Liver (tissue), 9 donors: ENCODE data around the gene NT5C1A. TPM values are rescaled to one million over a fixed set of nuclear protein-coding genes. Genes with fewer than 3 reads are reported as not detected.

Experiments
- DNase-seq: peaks from one replicate; pipeline ENCODE4 v3.0.0-alpha.2; 2017; ENCODE audit warnings: low spot score
- H3K27ac ChIP-seq, 2 donors: one replicate each; pipeline ENCODE4 v1.7.0; 2013; ENCODE audit warnings: inconsistent platforms in 2 of 2, low read length in 2 of 2, control low read depth in 1 of 2, low read depth in 1 of 2, mild to moderate bottlenecking in 1 of 2
- H3K27me3 ChIP-seq, 4 donors: one replicate each; pipeline versions ENCODE4 v1.6.1 to v1.7.0; 2013; ENCODE audit warnings: low read length in 3 of 4, inconsistent platforms in 1 of 4, mild to moderate bottlenecking in 1 of 4, moderate library complexity in 1 of 4; ENCODE audit not compliant: control insufficient read depth in 4 of 4, insufficient read depth in 4 of 4
- H3K36me3 ChIP-seq, 4 donors: one replicate each; pipeline versions ENCODE4 v1.6.1 to v1.7.0; 2013; ENCODE audit warnings: low read length in 3 of 4, mild to moderate bottlenecking in 3 of 4, low read depth in 1 of 4, moderate library complexity in 1 of 4; ENCODE audit not compliant: control insufficient read depth in 4 of 4, insufficient read depth in 3 of 4
- H3K4me1 ChIP-seq, 4 donors: one replicate each; pipeline versions ENCODE4 v1.6.1 to v1.7.0; 2013; ENCODE audit warnings: low read length in 3 of 4, mild to moderate bottlenecking in 3 of 4, moderate library complexity in 1 of 4; ENCODE audit not compliant: control insufficient read depth in 4 of 4, insufficient read depth in 4 of 4
- H3K4me3 ChIP-seq, 3 donors: one replicate each; pipeline versions ENCODE4 v1.6.1 to v1.7.0; 2013; ENCODE audit warnings: low read length in 3 of 3, control low read depth in 1 of 3, low read depth in 1 of 3, mild to moderate bottlenecking in 1 of 3
- H3K9ac ChIP-seq, 2 donors: one replicate each; pipeline ENCODE4 v1.7.0; 2013; ENCODE audit warnings: low read length in 2 of 2, mild to moderate bottlenecking in 2 of 2, moderate library complexity in 2 of 2, control low read depth in 1 of 2, low read depth in 1 of 2
- H3K9me3 ChIP-seq, 4 donors: one replicate each; pipeline versions ENCODE4 v1.6.1 to v1.7.0; 2013; ENCODE audit warnings: low read length in 3 of 4; ENCODE audit not compliant: control insufficient read depth in 4 of 4
- ATF3 ChIP-seq: IDR thresholded peaks from 2 replicates; pipeline ENCODE4 v1.6.1; 2016; ENCODE audit warnings: antibody characterized with exemption
- CTCF ChIP-seq: fragments of 150-350 bp; IDR thresholded peaks from 2 replicates; pipeline ENCODE4 v1.5.1; 2017; ENCODE audit warnings: improper control_type of control experiment, low read depth, low read length; ENCODE audit not compliant: missing input control
- EGR1 ChIP-seq, 2 donors: IDR thresholded peaks; 2 replicates each; pipeline ENCODE4 v1.6.1; 2016 to 2018; ENCODE audit warnings: antibody characterized with exemption in 2 of 2, low read depth in 2 of 2
- FOXA1 ChIP-seq: IDR thresholded peaks from 2 replicates; pipeline ENCODE4 v1.6.1; 2016; ENCODE audit warnings: antibody characterized with exemption
- FOXA2 ChIP-seq: IDR thresholded peaks from 2 replicates; pipeline ENCODE4 v1.6.1; 2016; ENCODE audit warnings: antibody characterized with exemption
- HNF4A ChIP-seq, 2 donors: conservative IDR thresholded peaks; 2 replicates each; pipeline ENCODE4 v1.6.1; 2016; ENCODE audit warnings: antibody characterized with exemption in 2 of 2, mild to moderate bottlenecking in 2 of 2
- HNF4G ChIP-seq: IDR thresholded peaks from 2 replicates; pipeline ENCODE4 v1.6.1; 2016; ENCODE audit warnings: antibody characterized with exemption
- JUND ChIP-seq, 2 donors: IDR thresholded peaks; 2 replicates each; pipeline ENCODE4 v1.6.1; 2016; ENCODE audit warnings: antibody characterized with exemption in 2 of 2
- MAX ChIP-seq: IDR thresholded peaks from 2 replicates; pipeline ENCODE4 v1.6.1; 2016; ENCODE audit warnings: antibody characterized with exemption
- NR2F2 ChIP-seq: IDR thresholded peaks from 2 replicates; pipeline ENCODE4 v1.6.1; 2016; ENCODE audit warnings: antibody characterized with exemption
- RAD21 ChIP-seq, 2 donors: IDR thresholded peaks; 2 replicates each; pipeline ENCODE4 v1.6.1; 2016; ENCODE audit warnings: antibody characterized with exemption in 2 of 2, mild to moderate bottlenecking in 2 of 2
- REST ChIP-seq: IDR thresholded peaks from 2 replicates; pipeline ENCODE4 v1.6.1; 2016; ENCODE audit warnings: antibody characterized with exemption, mild to moderate bottlenecking
- RXRA ChIP-seq, 2 donors: IDR thresholded peaks; 2 replicates each; pipeline ENCODE4 v1.6.1; 2017 to 2018; ENCODE audit warnings: antibody characterized with exemption in 2 of 2, mild to moderate bottlenecking in 1 of 2
- SP1 ChIP-seq: IDR thresholded peaks from 2 replicates; pipeline ENCODE4 v1.6.1; 2018; ENCODE audit warnings: antibody characterized with exemption, mild to moderate bottlenecking
- TAF1 ChIP-seq: conservative IDR thresholded peaks from 2 replicates; pipeline ENCODE4 v1.6.1; 2016; ENCODE audit warnings: antibody characterized with exemption, mild to moderate bottlenecking
- YY1 ChIP-seq: IDR thresholded peaks from 2 replicates; pipeline ENCODE4 v1.6.1; 2016; ENCODE audit warnings: antibody characterized with exemption, mild to moderate bottlenecking
- ZBTB33 ChIP-seq: IDR thresholded peaks from 2 replicates; pipeline ENCODE4 v1.6.1; 2016; ENCODE audit warnings: antibody characterized with exemption
- WGBS: extraction: QIAGEN DNeasy Blood & Tissue Kit; methylation state at CpG from one replicate; pipeline ENCODE4 v1.1.7; 2013; 5-methylcytosine and 5-hydroxymethylcytosine counted together
- polyA plus RNA-seq, 2 donors: library from polyadenylated mRNA; stranded (reverse) in 1 of 2; unstranded in 1 of 2; fragments of 200-250 nt in 1 of 2; fragments of >200 nt in 1 of 2; fragmentation: Nextera tagmentation in 1 of 2; extraction: Ambion mirVana in 1 of 2; gene quantifications; one replicate each; pipeline versions ENCODE4 v1.2.1 to v1.2.3, GENCODE V29; 2013 to 2015
- total RNA-seq, 2 donors: library from RNA; depleted of rRNA; stranded (reverse); fragments of >200 nt; gene quantifications; one replicate each; pipeline ENCODE4 v1.2.3, GENCODE V29; 2014
- donor health status: healthy.
- donor health status: healthy.
- donor health status: healthy.
- donor health status: healthy.
- donor health status: healthy.

NT5C1A gene
- total and polyA plus RNA-seq, 4 donors: 0.05 to 0.08 TPM; not detected in 2

GRCh38 chr1:39656391-39656790 lies 15.5 kb downstream of the NT5C1A start:
- no peak for DNase-seq
- Histone ChIP-seq H3K9me3 (no peaks in the 10 kb centered on the region), H3K36me3 (no peaks in the 10 kb centered on the region), H3K4me3 (no peak overlapping the region), H3K27me3 (no peaks in the 10 kb centered on the region), H3K4me1 (peaks cover 0 to 6% (median 0%) of the 10 kb centered on the region in 4 donors), H3K27ac (no peak overlapping the region), H3K9ac (no peak overlapping the region)
- no peak for TF ChIP-seq HNF4A (conservative IDR thresholded peaks at IDR 0.05)
- no peak for TF ChIP-seq ZBTB33
- no peak for TF ChIP-seq RXRA (IDR thresholded peaks at IDR 0.05)
- TF ChIP-seq TAF1: no peak
- TF ChIP-seq RAD21 (IDR thresholded peaks at IDR 0.05): no peak
- TF ChIP-seq NR2F2: no peak
- TF ChIP-seq CTCF: no peak
- no peak for TF ChIP-seq HNF4G
- TF ChIP-seq ATF3: no peak
- no peak for TF ChIP-seq YY1
- no peak for TF ChIP-seq JUND (IDR thresholded peaks at IDR 0.05)
- TF ChIP-seq FOXA1: no peak
- no peak for TF ChIP-seq SP1
- no peak for TF ChIP-seq EGR1 (IDR thresholded peaks at IDR 0.05; ENCODE audit: low read depth in 2 of 2)
- no peak for TF ChIP-seq MAX
- no peak for TF ChIP-seq REST
- no peak for TF ChIP-seq FOXA2
- 68% methylated on average over 2 of the region's 2 CpGs for WGBS
